A673 (cell line): ENCODE data around the gene NPHS2. TPM values are rescaled to one million over a fixed set of nuclear protein-coding genes. Genes with fewer than 3 reads are reported as not detected.

Source experiments
- Bru-seq: library from RNA; stranded (reverse); fragments of 400-500 nt; gene quantifications from one replicate; lab custom pipeline; 2021; lab: Mats Ljungman, UMichigan
- BruChase-seq, 2 experiments: library from RNA; stranded (reverse); fragments of 400-500 nt; gene quantifications; one replicate each; lab custom pipeline; 2021; lab: Mats Ljungman, UMichigan
- BruUV-seq: library from RNA; stranded (reverse); fragments of 400-500 nt; replicated peaks from 2 replicates; lab custom pipeline; 2021; lab: Mats Ljungman, UMichigan
- CTCF ChIA-PET: fragments of 300-600 bp; sonication (Branson Sonifier 250); formaldehyde crosslinking; loops from one replicate; lab custom pipeline; 2022; ENCODE audit warnings: antibody characterized with exemption; lab: Charles Lee
- POLR2A ChIA-PET: fragments of 300-600 bp; sonication (Branson Sonifier 250); formaldehyde crosslinking; loops from one replicate; lab custom pipeline; 2022; ENCODE audit warnings: antibody characterized with exemption; ENCODE audit not compliant: low non-redundant PET; lab: Charles Lee
- DNase-seq: peaks from one replicate; pipeline ENCODE4 v3.0.0-alpha.2; 2015; ENCODE audit warnings: low spot score
- H3K27ac ChIP-seq: fragments of 200-600 bp; sonication (generic); 2 replicates; pipeline ENCODE4 v1.5.1; 2016; ENCODE audit warnings: mixed run types, low read depth, mild to moderate bottlenecking, mixed read lengths, antibody characterized with exemption, low read length; ENCODE audit not compliant: poor library complexity, severe bottlenecking
- H3K27me3 ChIP-seq: fragments of 200-600 bp; sonication (generic); replicated peaks from 2 replicates; pipeline ENCODE4 v1.6.1; 2017; ENCODE audit warnings: mixed run types, low read depth, mild to moderate bottlenecking, mixed read lengths, antibody characterized with exemption, low read length; ENCODE audit not compliant: insufficient read depth, poor library complexity
- H3K36me3 ChIP-seq: fragments of 200-600 bp; sonication (generic); 2 replicates; pipeline ENCODE4 v1.6.1; 2016; ENCODE audit warnings: mixed run types, mild to moderate bottlenecking, mixed read lengths, antibody characterized with exemption, low read length; ENCODE audit not compliant: insufficient read depth, poor library complexity, severe bottlenecking
- H3K4me1 ChIP-seq: fragments of 200-600 bp; sonication (generic); 2 replicates; pipeline ENCODE4 v1.6.1; 2017; ENCODE audit warnings: mixed run types, mild to moderate bottlenecking, mixed read lengths, antibody characterized with exemption, low read length; ENCODE audit not compliant: insufficient read depth, poor library complexity, severe bottlenecking
- H3K4me3 ChIP-seq: fragments of 200-600 bp; sonication (generic); 2 replicates; pipeline ENCODE4 v1.5.1; 2016; ENCODE audit warnings: low read depth, mixed run types, mild to moderate bottlenecking, mixed read lengths, low read length; ENCODE audit not compliant: poor library complexity, severe bottlenecking
- H3K9me3 ChIP-seq: fragments of 200-600 bp; sonication (generic); 2 replicates; pipeline ENCODE4 v1.6.1; 2016; ENCODE audit warnings: mixed run types, low read depth, mild to moderate bottlenecking, mixed read lengths, antibody characterized with exemption, low read length; ENCODE audit not compliant: poor library complexity, severe bottlenecking
- CTCF ChIP-seq: fragments of 300-800, 200-600 bp; sonication (generic); conservative IDR thresholded peaks from 2 replicates; pipeline ENCODE4 v1.5.1; 2017; ENCODE audit warnings: low read depth, mild to moderate bottlenecking, antibody characterized with exemption, low read length, moderate library complexity, mixed read lengths
- EZH2 ChIP-seq: fragments of 200-600 bp; sonication (generic); IDR thresholded peaks from 2 replicates; pipeline ENCODE4 v1.6.1; 2017; ENCODE audit warnings: borderline replicate concordance, low read depth, mild to moderate bottlenecking, mixed read lengths, antibody characterized with exemption, low read length; ENCODE audit not compliant: poor library complexity, severe bottlenecking
- intact Hi-C: fragments of 100-400 bp; cut with micrococcal nuclease; formaldehyde crosslinking; loops from one replicate; pipeline ENCODE4 v1.10.0; 2022; ENCODE audit not compliant: unreplicated experiment
- long read RNA-seq: library from polyadenylated mRNA; stranded (forward); transcript quantifications from one replicate; pipeline ENCODE4 v2.0.0, GENCODE V29; 2022
- total RNA-seq: library from RNA; stranded (reverse); gene quantifications from 2 replicates; pipeline ENCODE4 v1.2.3, GENCODE V29; 2021

Gene NPHS2
- total RNA-seq (not detected in 2 replicates), Bru-seq, nascent RNA (not detected), BruChase-seq, experiment 1, labeled RNA remaining after a 2-hour chase (not detected), BruChase-seq, experiment 2, labeled RNA remaining after a 6-hour chase (not detected)
- long read RNA-seq, result 0 reads

- peak; percentile 90 for TF ChIP-seq EZH2
- TF ChIP-seq CTCF, result no peak
- no peaks in the 10 kb centered on the region for H3K4me1 ChIP-seq
- DNase-seq, result no peak
- H3K27me3 ChIP-seq, result peaks cover 76% of the 10 kb centered on the region
- CTCF ChIA-PET, result no interaction called here
- intact Hi-C loops, result no loop called here
- no peak within 1 kb of the TSS for H3K4me3 ChIP-seq
- H3K36me3 ChIP-seq, result no peaks in the 10 kb centered on the region
- no TSS peak for BruUV-seq
- POLR2A ChIA-PET, result no interaction called here
- H3K9me3 ChIP-seq, result no peaks in the 10 kb centered on the region
- H3K27ac ChIP-seq, result no peak within 1 kb of the TSS
Measured at GRCh38 chr1:179575497-179576314, at the start of gene NPHS2. TSS of gene NPHS2 (minus strand) at chr1:179575948. CDS start at chr1:179575864, 84 bp downstream.

- ChIA-PET POLR2A (no interaction called here), CTCF (no interaction called here)
- TF ChIP-seq EZH2 (no peak), CTCF (no peak)
- Histone ChIP-seq H3K27me3 (peaks cover 39% of the 10 kb centered on the region), H3K36me3 (no peaks in the 10 kb centered on the region), H3K4me3 (no peak overlapping the region), H3K9me3 (no peaks in the 10 kb centered on the region), H3K4me1 (no peaks in the 10 kb centered on the region), H3K27ac (no peak overlapping the region)
- intact Hi-C loops, result no loop called here
- DNase-seq, result no peak
- no TSS peak for BruUV-seq
Measured at GRCh38 chr1:179612361-179612760, 36.6 kb upstream of the NPHS2 start.

- H3K4me1 ChIP-seq, result no peaks in the 10 kb centered on the region
- ChIA-PET CTCF (no interaction called here), POLR2A (no interaction called here)
- no peak overlapping the region for H3K27ac ChIP-seq
- intact Hi-C loops, result no loop called here
- TF ChIP-seq CTCF, result no peak
- no peak for TF ChIP-seq EZH2
- no peaks in the 10 kb centered on the region for H3K9me3 ChIP-seq
- BruUV-seq, result no TSS peak
- no peak for DNase-seq
- H3K4me3 ChIP-seq, result no peak overlapping the region
- peaks cover 10% of the 10 kb centered on the region for H3K27me3 ChIP-seq
- no peaks in the 10 kb centered on the region for H3K36me3 ChIP-seq
Measured at GRCh38 chr1:179601093-179601492, 25.3 kb upstream of the NPHS2 start.
